NCI-H345 treated with DMSO at 0.1 percent for 48 hours (cell line): ENCODE data around the gene AOC1.

Experiments
- DNase-seq: peaks from one replicate; lab custom pipeline; 2025; ENCODE audit not compliant: unreplicated experiment; lab: John Stamatoyannopoulos, UW

AOC1 gene

GRCh38 chr7:150856303-150857275, 4.3 kb downstream of the AOC1 start:
- no peak for DNase-seq

GRCh38 chr7:150857276-150858055, 5.1 kb downstream of the AOC1 start:
- no peak for DNase-seq

- no peak for DNase-seq
Observed at GRCh38 chr7:150858236-150859197, 6.2 kb downstream of the AOC1 start.

GRCh38 chr7:150860291-150860977, 8.1 kb downstream of the AOC1 start:
- no peak for DNase-seq

- no peak for DNase-seq
Observed at GRCh38 chr7:150860978-150861295, 8.6 kb downstream of the AOC1 start.

DNA sequence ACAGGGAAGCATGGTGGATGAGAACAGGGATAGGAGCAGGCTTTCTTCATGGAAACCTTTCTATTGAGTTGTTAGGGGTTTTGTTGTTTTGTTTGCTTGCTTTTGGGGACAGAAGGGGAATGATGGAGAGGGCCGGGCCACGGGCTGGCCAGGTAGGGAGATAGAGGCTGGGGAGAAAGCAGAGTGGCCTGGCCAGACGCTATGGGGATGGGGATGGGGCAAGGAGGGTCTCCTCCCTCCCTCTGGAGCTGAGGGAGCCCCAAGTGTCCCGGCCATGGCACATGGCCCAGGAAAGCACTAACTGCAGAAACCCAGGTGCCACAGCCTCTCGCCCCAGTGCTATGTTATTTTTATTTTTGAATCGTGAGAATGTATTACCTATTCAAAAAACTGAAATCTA, 10.0 kb downstream of the AOC1 start:
- DNase-seq: no peak

GRCh38 chr7:150863946-150864345, 11.6 kb downstream of the AOC1 start:
- DNase-seq: no peak

DNA sequence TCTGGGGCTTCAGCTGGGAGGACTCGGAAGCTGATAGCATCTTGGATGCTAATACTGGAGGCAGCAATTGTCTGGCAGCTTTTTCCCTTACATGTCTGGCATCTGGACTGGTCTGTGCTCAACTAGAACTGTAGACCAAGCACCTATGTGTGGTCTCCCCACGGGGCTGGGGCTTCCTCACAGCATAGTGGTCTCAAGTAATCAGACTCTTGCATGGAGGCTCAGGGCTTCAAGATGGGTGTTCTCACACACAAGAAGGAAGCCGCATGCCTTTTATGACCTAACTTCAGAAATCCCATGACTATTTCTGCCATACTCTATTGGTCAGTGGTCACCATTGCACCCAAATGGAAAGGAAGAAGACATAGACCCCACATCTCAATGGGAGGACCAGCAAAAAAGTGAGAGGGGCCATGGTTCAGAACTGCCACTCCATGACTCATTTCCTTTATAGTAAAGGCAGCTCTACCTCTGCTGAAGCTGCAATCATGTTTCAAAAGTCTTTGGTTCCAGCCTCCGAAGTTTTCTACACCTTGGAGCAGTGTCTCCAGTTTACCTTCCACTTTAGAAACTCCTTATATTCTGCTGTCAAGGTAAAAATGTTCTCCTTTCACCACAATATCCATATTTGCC, 14.7 kb downstream of the AOC1 start:
- no peak for DNase-seq

DNA sequence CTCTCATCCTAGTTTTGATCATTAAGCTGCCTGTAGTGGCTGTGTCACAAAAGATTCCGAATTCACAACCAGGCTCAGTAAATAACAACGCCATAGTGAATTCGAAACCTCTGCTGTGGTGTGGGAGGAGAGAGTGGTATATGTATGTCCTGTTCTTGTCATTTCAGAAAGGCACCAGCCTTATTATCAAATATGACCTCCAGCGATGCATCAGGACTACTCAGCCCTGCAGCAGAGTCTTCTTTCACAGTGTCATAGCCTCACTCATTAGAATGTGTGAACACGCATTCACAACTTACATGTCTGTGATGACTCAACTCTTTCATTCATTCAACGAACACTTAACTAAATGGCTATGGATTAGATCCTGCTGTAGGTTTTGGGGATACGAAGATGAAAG, 15.3 kb downstream of the AOC1 start:
- no peak for DNase-seq

GRCh38 chr7:150869467-150869866, 17.1 kb downstream of the AOC1 start:
- no peak for DNase-seq

- DNase-seq: no peak
Observed at GRCh38 chr7:150871601-150872000, 19.3 kb downstream of the AOC1 start.

DNA sequence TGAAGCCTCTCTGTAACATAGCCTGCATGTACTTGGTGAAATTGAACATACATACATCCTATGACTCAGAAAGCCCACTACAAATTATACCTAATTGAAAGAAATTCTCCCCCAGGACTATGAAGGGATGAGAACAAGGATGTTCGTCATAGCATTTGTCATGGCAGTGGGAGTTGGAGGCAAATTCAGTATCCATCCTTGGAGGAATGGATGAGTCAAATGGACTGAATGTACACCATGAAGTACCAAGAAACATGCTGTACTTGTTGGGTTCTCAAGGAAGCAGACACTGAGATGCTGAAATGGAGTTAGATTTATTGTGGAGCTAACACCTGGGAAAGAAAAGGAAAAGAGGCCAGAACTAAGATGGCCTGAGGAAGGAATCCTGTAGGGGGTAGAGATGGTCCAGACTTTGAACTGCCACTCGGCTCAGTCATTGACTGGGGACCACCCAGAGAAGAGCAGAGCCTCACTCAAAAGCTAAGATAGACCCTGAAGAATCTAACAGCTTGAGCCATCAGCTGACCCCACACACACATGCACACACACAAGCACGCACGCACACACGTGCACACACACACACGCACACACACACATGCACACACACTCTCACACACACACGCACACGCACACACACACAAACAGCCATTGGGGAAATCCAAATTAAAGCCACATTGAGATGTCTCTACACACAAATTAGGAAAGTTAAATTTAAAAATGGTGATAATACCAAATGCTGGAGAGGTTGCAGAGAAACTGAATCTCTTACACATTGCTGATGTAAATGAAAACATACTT, 22.3 kb downstream of the AOC1 start:
- DNase-seq: no peak

- DNase-seq: no peak
Observed at GRCh38 chr7:150875791-150876190, 23.5 kb downstream of the AOC1 start.

GRCh38 chr7:150876817-150877526, 24.7 kb downstream of the AOC1 start:
- peak; percentile 78 for DNase-seq

- DNase-seq: no peak
Observed at GRCh38 chr7:150877536-150877935, 25.2 kb downstream of the AOC1 start.

GRCh38 chr7:150879345-150879744, 27.0 kb downstream of the AOC1 start:
- DNase-seq: no peak

- DNase-seq: no peak
Observed at GRCh38 chr7:150881189-150881588, 28.9 kb downstream of the AOC1 start.

DNA sequence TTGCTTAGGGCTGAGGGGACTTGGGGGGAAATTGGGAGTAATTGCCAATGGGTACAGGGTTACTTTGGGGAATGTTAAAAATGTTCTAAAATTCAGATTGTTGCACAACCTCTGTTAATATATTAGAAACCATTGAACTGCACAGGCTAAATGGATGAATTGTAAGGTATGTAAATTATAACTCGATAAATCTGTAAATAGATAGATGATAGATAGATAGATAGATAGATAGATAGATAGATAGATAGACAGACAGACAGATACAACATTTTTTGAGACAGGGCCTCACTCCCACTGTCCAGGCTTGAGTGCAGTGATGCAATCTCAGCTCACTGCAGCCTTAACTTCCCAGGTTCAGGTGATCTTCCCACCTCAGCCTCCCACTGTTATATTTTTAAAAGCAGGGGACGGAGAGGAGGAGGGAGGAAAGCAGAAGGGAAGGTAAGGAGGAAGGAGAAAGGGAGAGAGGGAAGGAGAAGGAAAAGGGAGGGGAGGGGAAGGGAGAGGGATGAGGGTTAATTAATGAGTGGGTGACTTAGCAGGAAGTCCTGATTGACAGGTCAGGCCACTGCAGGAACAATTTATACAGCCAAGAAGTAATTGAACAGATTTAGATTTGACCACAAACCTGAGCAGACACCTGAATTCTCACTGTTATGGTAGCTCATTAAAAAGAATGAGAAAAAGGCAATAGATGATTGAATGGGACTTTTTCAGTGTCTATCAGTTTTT, 38.7 kb downstream of the AOC1 start:
- DNase-seq: no peak
